Measurements from ENCODE around the gene FAM193A.
A peak's percentile ranks its signal among the peaks of the same experiment; 100 is the strongest.
"Not testable (repeated sequence)": the region's sequence is repeated elsewhere in the genome, so short reads cannot be mapped to it uniquely, and the experiment has no call there.

Gene FAM193A

GRCh38 chr4:2650276-2650675 is 113.8 kb downstream of the FAM193A start:
- DNase-seq (ENCODE audit: low spot score) = no peak

DNA sequence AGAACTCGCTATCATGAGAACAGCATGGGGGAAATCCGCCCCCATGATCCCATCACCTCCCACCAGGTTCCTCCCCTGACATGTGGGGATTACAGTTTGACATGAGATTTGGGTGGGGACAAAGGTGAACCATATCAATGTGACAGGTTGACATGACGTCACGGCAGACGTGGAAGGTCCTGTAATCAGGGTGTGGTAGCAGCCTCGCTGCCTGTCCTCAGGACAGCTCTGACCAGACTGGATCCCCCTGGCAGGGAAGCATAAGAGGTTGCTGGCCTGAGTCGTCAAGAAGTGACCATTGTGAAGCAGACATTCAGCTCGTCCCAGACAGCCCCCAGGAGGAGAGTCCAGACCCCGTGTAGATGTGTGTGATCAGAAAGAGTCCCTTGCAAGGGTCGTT is 115.1 kb downstream of the FAM193A start:
- no peak for DNase-seq (ENCODE audit: low spot score)

- DNase-seq (ENCODE audit: low spot score) = no peak
These were observed 115.6 kb downstream of the FAM193A start for GRCh38 chr4:2651998-2652397.

DNA sequence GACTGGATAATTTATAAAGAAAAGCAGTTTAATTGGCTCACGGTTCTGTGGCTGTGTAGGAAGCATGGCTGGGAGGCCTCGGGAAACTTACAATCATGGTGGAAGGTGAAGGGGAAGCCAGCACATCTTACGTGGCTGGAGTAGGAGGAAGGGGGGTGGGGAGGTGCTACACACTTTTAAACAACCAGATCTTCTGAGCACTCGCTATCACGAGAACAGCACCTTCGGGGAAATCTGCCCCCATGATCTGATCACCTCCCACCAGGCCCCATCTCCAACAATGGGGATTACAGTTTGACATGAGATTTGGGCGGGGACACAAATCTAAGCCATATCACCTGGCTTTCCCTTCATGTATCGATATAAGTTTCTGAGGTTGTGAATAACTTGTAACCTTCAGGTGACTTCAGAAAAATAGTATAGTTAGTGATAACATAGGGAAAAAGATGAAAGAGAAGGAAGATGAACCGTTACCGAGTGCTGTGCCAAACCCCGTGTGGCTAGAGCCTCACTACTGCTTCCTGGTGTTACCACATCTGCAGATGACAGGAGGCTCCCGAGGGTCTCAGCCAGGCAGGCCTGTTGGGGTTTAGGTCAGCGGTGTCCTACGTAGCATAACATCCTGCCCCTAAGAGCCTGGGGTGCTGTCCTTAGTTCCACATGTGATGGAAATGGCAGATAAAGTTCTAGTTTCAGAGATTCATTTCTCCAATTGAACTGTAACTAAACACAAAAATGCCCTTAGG is 116.1 kb downstream of the FAM193A start:
- DNase-seq (ENCODE audit: low spot score) = no peak

DNA sequence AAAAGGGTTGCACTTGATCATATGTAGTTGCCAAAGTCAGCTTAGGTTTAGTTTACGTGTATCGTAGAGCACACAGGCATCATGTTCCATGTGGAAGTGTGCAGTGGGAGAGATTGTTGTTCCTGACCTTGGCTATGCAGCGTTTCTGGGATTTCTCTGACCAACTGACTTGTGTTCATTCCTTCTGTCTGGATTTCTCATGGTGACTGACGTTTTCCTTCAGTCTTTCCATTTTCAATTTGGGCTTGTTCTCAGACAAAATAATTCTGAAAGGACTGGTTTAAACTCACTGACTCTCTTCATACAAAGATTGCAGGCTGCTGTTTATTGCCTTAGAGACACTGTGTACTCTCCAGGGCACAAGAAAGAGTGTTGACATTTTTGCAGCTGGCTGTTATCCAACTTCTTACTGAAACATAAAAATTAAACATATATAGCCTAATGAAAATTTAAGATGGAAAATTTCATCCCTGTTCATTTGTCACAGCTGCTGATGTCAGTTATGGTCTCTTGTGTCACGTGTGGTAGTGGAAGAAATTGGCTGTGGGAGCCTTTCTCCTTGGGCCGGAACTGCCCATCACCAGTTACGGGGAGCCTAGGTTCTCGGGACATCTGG is 124.3 kb downstream of the FAM193A start:
- no peak for DNase-seq (ENCODE audit: low spot score)

DNA sequence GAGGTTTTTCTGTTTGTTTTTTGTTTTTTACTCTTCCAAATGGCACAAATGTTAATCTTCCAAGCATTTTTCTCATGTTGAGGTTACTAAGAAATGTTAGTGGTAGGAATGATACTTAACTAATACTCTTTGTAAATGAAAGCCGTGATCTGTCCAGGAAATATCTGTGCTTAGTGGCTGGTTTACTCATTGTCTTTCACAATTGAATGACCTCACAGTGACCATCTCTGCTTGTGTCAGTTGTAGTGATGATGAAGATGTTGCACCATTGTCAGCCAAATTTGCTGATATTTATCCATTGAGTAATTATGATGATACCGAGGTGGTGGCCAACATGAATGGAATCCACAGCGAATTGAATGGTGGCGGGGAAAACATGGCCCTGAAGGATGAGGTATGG is 126.2 kb downstream of the FAM193A start:
- no peak for DNase-seq (ENCODE audit: low spot score)

DNA sequence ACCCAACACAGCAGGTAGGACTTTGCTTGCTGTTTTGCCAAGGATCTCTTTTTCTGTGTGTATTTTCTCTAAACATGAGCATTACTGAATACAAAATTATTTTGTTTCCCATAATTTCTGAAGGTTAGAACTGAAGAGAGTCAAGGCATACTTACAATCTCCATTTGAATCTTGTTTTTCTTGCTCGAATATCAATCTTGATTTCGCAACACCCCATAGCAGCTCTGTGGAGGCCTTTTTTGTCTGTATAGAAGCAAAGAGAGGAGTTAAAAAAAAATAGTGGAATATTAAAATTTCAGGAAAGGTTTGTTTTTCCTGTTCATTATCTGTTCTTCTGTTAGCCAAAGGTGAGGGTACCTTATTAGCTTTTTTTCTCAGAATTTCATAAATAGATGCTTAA is 126.8 kb downstream of the FAM193A start:
- no peak for DNase-seq (ENCODE audit: low spot score)

DNA sequence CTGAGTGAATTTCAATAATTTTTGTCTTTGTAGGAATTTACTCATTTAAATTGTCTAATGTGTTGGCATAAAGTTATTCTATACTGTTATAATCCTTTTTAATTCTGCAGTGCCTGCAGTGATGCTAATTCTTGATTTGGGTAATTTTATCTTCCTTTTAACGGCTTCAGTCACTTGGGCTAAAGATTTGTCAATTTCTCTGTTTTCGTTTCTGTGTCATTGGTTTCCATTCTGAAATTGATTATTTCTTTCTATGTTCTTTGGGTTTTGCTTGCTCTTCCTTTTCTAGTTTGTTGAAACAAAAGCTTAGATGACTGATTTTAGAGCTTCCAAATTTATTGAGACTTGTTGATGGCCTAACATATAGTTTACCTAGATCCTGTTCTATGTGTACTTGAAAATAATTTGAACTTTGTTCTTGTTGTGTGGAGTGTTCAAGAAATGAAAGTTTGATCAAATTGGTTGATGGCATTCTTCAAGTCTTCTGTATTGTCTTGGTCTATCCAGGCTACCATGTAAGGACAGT is 130.3 kb downstream of the FAM193A start:
- no peak for DNase-seq (ENCODE audit: low spot score)

- DNase-seq (ENCODE audit: low spot score) = no peak
These were observed 131.0 kb downstream of the FAM193A start for GRCh38 chr4:2667428-2667827.

DNA sequence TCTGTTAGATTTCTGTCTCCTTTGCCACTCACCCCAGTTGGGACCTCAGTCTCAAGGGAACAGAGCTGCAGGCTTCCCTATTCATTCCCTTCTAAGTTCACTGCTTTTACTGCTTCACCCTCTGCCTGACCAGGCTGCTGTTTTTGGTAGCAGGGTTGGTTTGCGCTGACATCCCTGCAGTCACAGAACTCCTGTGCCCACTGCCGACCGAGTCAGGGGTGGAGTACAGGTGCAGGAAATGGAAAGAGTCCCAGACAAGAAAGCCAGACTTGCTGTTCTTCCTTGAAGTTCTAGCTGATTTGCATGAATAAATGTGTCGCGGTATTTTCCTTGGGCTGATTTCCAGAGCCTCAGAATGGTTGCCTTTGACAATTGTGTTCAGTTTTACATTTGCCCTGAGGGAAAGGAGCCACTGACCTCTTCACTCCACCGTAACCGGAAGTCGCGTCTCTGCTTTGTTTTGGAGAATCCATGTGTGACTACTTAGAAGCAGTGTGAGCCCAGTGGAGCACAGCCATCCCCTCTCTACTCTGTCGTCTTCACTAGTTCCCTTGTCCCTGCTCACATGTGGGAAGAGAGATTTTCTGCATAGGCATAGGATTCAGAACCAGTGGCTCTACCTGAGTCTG is 134.9 kb downstream of the FAM193A start:
- DNase-seq (ENCODE audit: low spot score) = no peak

DNA sequence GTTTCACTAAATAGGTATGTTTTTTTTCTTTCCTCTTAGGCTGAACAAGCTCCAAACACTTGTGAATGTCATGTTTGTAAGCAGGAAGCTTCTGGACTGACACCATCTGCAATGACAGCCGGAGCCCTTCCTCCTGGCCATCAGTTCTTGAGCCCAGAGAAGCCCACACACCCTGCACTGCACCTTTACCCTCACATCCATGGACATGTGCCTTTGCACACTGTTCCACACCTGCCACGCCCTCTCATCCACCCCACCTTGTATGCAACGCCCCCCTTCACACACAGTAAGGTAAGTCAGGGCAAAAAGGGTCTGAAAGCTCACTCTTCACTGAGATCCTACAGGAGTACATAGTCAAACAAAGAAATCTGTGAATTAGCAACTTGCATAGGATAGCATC is 135.6 kb downstream of the FAM193A start:
- DNase-seq (ENCODE audit: low spot score) = no peak

DNA sequence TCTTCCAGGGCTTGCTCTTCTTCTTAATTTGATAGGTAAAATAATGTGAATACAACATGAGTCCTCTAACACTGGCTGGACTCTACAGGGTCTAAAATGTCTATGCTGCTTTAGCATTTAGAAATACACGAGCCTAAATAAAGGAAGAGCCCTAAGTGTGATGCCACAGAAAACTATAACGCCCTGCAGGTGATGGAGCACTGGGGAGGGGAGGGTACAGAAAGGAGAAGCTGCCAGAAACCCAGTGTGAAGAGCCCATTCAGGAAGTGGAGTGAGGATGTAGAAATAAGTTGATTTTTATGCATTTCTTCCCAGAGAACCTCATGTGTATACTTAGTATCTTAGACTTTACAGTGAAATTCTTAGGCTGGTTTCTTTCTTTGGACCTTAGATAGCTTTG is 136.3 kb downstream of the FAM193A start:
- no peak for DNase-seq (ENCODE audit: low spot score)

DNA sequence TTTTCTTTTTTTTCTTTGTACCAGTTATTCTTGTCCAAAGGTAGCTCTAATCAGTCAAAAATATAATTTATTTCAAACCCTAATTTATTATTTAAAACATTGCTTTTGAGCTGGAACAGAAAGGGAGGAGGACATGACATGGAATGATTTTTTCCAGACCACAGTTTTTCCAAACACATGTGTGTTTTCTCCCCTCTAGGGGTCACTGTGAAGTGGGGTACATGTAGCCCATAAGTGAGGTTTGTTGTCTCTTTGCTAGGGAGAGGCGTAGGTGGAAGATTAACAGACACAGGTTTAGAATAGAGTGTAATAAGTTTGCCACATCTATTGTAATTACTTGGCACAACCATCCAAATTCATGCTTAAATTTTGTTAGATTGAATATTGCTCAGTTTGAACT is 136.7 kb downstream of the FAM193A start:
- DNase-seq (ENCODE audit: low spot score) = peak; percentile 16

- DNase-seq (ENCODE audit: low spot score) = not testable (repeated sequence)
These were observed 143.3 kb downstream of the FAM193A start for GRCh38 chr4:2679762-2680161.

DNA sequence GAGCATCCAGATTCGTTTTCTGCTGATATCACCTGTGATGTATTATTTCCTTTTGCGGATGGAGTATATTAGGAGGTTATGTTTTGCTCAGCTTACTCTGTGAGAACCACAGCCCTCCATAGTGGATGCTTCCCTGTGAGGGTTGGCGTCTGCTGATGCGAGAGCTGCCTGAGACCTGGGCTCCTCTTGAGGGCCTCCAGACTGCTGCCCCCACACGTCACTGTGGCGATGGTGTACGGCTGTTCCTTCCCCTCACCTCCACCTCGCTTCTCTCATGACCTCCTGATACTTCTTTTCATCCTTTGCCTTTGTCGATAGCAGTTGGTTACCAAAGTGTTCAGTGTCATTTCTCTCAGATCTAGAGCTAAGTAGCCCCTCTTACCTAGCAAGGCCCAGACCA is 148.0 kb downstream of the FAM193A start:
- no peak for DNase-seq (ENCODE audit: low spot score)

- DNase-seq (ENCODE audit: low spot score) = no peak
These were observed 149.1 kb downstream of the FAM193A start for GRCh38 chr4:2685541-2685940.

- DNase-seq (ENCODE audit: low spot score) = no peak
These were observed 150.2 kb downstream of the FAM193A start for GRCh38 chr4:2686379-2687265.

GRCh38 chr4:2688281-2688680 is 151.8 kb downstream of the FAM193A start:
- DNase-seq (ENCODE audit: low spot score) = no peak

DNA sequence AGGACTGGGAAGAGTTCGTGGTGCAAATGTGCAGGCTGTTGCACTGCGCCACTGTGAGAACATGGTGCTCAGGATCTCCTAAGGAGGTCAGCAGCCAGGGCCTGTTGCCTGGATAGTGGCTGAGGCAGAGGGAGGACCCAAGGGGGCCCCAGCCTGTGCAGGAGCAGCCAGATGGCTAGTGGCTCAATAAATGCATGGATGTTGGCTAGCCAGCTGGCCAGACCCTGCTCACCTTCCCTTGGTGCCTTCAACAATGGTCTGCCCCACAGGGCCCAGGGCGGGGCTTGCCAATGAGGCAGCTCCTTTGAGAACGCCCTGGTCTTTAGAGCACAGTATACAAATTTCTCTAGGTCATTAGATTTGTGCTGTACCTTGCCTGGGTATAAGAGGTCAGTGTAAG is 152.2 kb downstream of the FAM193A start:
- no peak for DNase-seq (ENCODE audit: low spot score)

GRCh38 chr4:2689114-2689513 is 152.7 kb downstream of the FAM193A start:
- no peak for DNase-seq (ENCODE audit: low spot score)

GRCh38 chr4:2689825-2690700 is 153.6 kb downstream of the FAM193A start:
- DNase-seq (ENCODE audit: low spot score) = no peak
